ENCODE measurements around the gene C6orf89. TPM values are rescaled to one million over a fixed set of nuclear protein-coding genes. Genes with fewer than 3 reads are reported as not detected.

The C6orf89 gene
- total and polyA plus RNA-seq, 2 of the 13 experiments (the other 11 are each of a cell fraction or from before 2014, with no cell fraction given), result 22.1 to 32.2 TPM

GRCh38 chr6:36976007-36976264 lies 90.2 kb downstream of the C6orf89 start:
- CTCF ChIA-PET (ENCODE audit: low intra/inter-chr PET ratio, low total read pairs), result interaction anchor here (2.7 kb wide), 1 partner anchor 42 kb away, joined by 15 read pairs; no protein-coding TSS in a partner anchor

GRCh38 chr6:36976509-36976908 lies 90.8 kb downstream of the C6orf89 start:
- WGBS (ENCODE audit: low lambda C conversion rate), result 96% methylated on average over 6 of the region's 7 CpGs
- Histone ChIP-seq H3K4me3 (replicated peaks in 1 of 3; ENCODE audit: insufficient read depth in 1 of 3, low read depth in 2 of 3, low read length in 3 of 3) (no peak overlapping the region), H3K27me3 (ENCODE audit: control insufficient read depth in 1 of 2, insufficient read depth in 2 of 2, low read length in 2 of 2) (no peaks in the 10 kb centered on the region), H3K79me2 (ENCODE audit: insufficient read depth, low read length) (peaks cover 14% of the 10 kb centered on the region), H2AFZ (ENCODE audit: low read length) (no peak overlapping the region), H3K4me1 (ENCODE audit: insufficient read depth, low read length) (no peaks in the 10 kb centered on the region), H3K9ac (ENCODE audit: insufficient read depth, low read depth, low read length) (no peak overlapping the region), H3K27ac (ENCODE audit: extremely low read length, insufficient read depth, low read length) (no peak overlapping the region), H3K9me3 (ENCODE audit: low read length) (no peaks in the 10 kb centered on the region), H3K4me2 (ENCODE audit: low read depth, low read length) (no peak overlapping the region), H3K36me3 (replicated peaks in 1 of 2; ENCODE audit: control insufficient read depth in 1 of 2, insufficient read depth in 2 of 2, low read length in 2 of 2) (peaks cover 63 to 86% of the 10 kb centered on the region in 2 experiments), H4K20me1 (ENCODE audit: insufficient read depth, low read length) (no peaks in the 10 kb centered on the region; the same call in 1 of the 2 replicates)
- no TSS peak for BruUV-seq (replicated peaks)
- intact Hi-C loops (cut with micrococcal nuclease; ENCODE audit: unreplicated experiment) (loop anchor here (2.0 kb wide), 1 partner anchor 42 kb away; no protein-coding TSS in a partner anchor), in situ Hi-C loops (cut with HindIII; ENCODE audit: extremely low pct_ligation_motif_present, low pct_unique_long_range_greater_than_20kb) (no loop called here)
- TF ChIP-seq NFIB (CRISPR knock-in tag; IDR thresholded peaks at IDR 0.05; ENCODE audit: borderline replicate concordance) (no peak), AHR (CRISPR knock-in tag; IDR thresholded peaks at IDR 0.05) (no peak), HOXD1 (CRISPR knock-in tag; IDR thresholded peaks at IDR 0.05) (no peak), ZNF761 (CRISPR knock-in tag; conservative IDR thresholded peaks at IDR 0.05) (no peak), SNAPC5 (CRISPR knock-in tag; IDR thresholded peaks at IDR 0.05; ENCODE audit: borderline replicate concordance) (no peak), HOMEZ (CRISPR knock-in tag; IDR thresholded peaks at IDR 0.05; ENCODE audit: low read depth) (no peak)
- ATAC-seq (no peak), FAIRE-seq (no peak), DNase-seq (ENCODE audit: low spot score) (no peak)
- CTCF ChIA-PET (ENCODE audit: low intra/inter-chr PET ratio, low total read pairs), result interaction anchor here (1.3 to 2.7 kb wide), 2 partner anchors 42 to 234 kb away, joined by 6 to 15 read pairs; no protein-coding TSS in a partner anchor
- POLR2A ChIA-PET, result no interaction called here

More at GRCh38 chr6:36976007-36976264, 90.2 kb downstream of the C6orf89 start:
- WGBS (ENCODE audit: low lambda C conversion rate), result 97% methylated on average over 4 of the region's 4 CpGs
- no peak overlapping the region for H3K27ac ChIP-seq (ENCODE audit: extremely low read length, insufficient read depth, low read length)
- no peaks in the 10 kb centered on the region for H3K4me1 ChIP-seq (ENCODE audit: insufficient read depth, low read length)
- H3K4me3 ChIP-seq (replicated peaks in 1 of 3; ENCODE audit: insufficient read depth in 1 of 3, low read depth in 2 of 3, low read length in 3 of 3), result no peak overlapping the region
- no peak overlapping the region for H3K4me2 ChIP-seq (ENCODE audit: low read depth, low read length)
- H2AFZ ChIP-seq (ENCODE audit: low read length), result no peak overlapping the region
- no peak for FAIRE-seq
- POLR2A ChIA-PET, result no interaction called here
- no TSS peak for BruUV-seq (replicated peaks)
- DNase-seq (ENCODE audit: low spot score), result no peak
- H3K79me2 ChIP-seq (ENCODE audit: insufficient read depth, low read length), result peaks cover 8% of the 10 kb centered on the region
- in situ Hi-C loops (cut with HindIII; ENCODE audit: extremely low pct_ligation_motif_present, low pct_unique_long_range_greater_than_20kb) (no loop called here), intact Hi-C loops (cut with micrococcal nuclease; ENCODE audit: unreplicated experiment) (loop anchor here (2.0 kb wide), 1 partner anchor 43 kb away; no protein-coding TSS in a partner anchor)
- H3K9me3 ChIP-seq (ENCODE audit: low read length), result no peaks in the 10 kb centered on the region
- H3K27me3 ChIP-seq (ENCODE audit: control insufficient read depth in 1 of 2, insufficient read depth in 2 of 2, low read length in 2 of 2), result no peaks in the 10 kb centered on the region
- ATAC-seq, result no peak
- H3K9ac ChIP-seq (ENCODE audit: insufficient read depth, low read depth, low read length), result no peak overlapping the region
- peaks cover 68 to 89% of the 10 kb centered on the region in 2 experiments for H3K36me3 ChIP-seq (replicated peaks in 1 of 2; ENCODE audit: control insufficient read depth in 1 of 2, insufficient read depth in 2 of 2, low read length in 2 of 2)
- H4K20me1 ChIP-seq (ENCODE audit: insufficient read depth, low read length), result no peaks in the 10 kb centered on the region; the same call in 1 of the 2 replicates
- TF ChIP-seq ZNF563 (CRISPR knock-in tag; IDR thresholded peaks at IDR 0.05) (no peak), ZNF660 (CRISPR knock-in tag; IDR thresholded peaks at IDR 0.05; ENCODE audit: borderline replicate concordance, low read depth) (no peak), RARG (CRISPR knock-in tag; IDR thresholded peaks at IDR 0.05; ENCODE audit: low read depth) (no peak), KAT2B (IDR thresholded peaks at IDR 0.05; ENCODE audit: borderline replicate concordance, low read depth, low read length) (no peak), ZNF577 (CRISPR knock-in tag; IDR thresholded peaks at IDR 0.05; ENCODE audit: borderline replicate concordance, low read depth) (no peak), MIXL1 (CRISPR knock-in tag; IDR thresholded peaks at IDR 0.05) (no peak), ZNF441 (CRISPR knock-in tag; IDR thresholded peaks at IDR 0.05; ENCODE audit: borderline replicate concordance) (no peak)

Data from HepG2 (cell line).